ENCODE data around the gene GART.

GRCh38 chr21:33505833-33506232 is 36.1 kb downstream of the GART start:
- TF ChIP-seq CTCF (IDR thresholded peaks at IDR 0.05) = no peak
- no peak for TF ChIP-seq POLR2A (IDR thresholded peaks at IDR 0.05)
